GM10266 (cell line): ENCODE data around the gene LRRC15.

Source experiments
- DNase-seq: peaks from one replicate; pipeline ENCODE4 v3.0.0; 2012; ENCODE audit errors: extremely low spot score
- CTCF ChIP-seq: IDR thresholded peaks from 2 replicates; pipeline ENCODE4 v1.5.1; 2012; ENCODE audit warnings: mild to moderate bottlenecking, low read depth; ENCODE audit not compliant: control insufficient read depth, insufficient read depth; ENCODE audit errors: missing control alignments

The LRRC15 gene

GRCh38 chr3:194318511-194319161, 50.9 kb downstream of the LRRC15 start:
- no peak for DNase-seq
- TF ChIP-seq CTCF: no peak

DNA sequence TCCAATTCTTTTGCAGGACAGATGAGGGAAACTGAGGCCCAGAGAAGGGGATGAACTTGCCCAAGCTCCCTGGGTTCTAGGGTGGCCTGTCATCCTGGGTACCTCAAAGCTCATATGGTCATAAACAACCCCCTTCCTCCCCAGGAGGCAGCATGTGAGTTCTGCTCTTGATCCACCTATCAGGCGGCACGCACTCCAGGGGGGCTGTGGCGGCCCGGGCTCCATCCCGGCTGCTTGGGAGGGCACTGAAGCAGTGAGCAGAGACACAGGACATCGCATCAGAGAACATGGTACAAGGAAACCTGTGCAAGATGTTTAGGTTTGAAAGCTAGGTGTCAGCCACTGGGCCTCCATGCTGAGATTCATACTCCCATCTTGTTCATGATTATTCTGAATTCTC, 52.6 kb downstream of the LRRC15 start:
- TF ChIP-seq CTCF: no peak
- no peak for DNase-seq

DNA sequence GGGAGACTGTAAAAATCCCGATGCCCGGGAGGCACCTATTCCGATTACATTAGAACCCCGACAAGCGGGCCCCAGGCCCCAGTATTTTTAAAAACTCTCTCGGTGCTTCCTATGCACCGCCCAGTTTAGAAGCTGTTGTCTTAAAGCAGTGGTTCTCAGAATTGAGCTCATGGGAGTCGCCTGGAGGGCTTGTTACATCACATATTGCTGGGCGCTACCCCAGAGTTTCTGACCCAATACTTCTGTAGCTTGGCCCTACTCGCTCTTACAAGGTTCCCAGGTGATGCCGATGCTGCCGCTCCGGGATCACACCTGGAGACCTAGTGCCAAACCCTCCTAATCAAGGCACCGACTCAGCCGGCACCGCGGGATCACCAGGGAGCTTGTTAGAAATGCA, 53.6 kb downstream of the LRRC15 start:
- TF ChIP-seq CTCF: no peak
- DNase-seq: no peak

DNA sequence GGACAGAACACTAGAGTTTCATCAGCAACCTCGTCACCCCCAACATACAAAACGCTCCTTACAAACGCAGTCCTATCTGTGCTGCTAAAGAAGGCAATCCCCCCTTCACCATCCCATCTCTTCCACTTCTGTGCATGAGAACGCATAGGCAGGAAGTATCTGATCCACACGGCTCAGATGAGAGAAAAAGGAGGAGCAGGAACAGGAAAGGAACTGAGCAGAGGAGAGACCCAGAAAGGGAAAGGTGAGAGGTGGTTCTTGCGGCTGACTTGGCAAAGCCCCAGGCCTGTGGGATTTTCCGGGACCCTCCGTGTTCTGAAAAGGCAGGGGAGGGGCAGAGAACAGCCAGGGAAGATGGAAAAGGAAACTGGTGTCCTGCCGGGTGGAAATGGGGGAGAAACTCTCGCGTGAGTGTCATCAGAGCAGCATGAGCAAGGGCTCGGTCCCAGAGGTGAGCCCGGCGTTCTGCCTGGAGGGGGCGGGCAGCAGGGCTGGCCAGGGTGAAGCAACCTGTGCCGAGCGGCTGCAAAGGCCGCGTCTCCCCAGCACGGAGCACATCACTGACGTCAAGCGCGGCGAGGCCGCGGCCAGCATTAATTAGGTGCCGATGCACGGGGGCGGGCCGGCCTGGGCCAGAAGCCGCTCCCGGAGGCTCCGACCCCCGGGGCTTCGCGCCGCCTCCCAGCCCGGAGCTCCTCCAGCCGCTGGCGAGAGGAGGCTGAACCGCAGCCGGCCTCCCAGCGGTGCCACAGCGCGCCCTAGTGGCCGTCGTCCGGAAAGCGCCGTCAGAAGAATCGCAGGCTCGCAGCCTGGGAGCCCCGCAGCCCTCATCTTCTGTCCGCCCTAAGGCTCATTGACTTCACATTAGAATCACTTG, 54.2 kb downstream of the LRRC15 start:
- peak; percentile 100 for TF ChIP-seq CTCF
- DNase-seq: peak; percentile 92

DNA sequence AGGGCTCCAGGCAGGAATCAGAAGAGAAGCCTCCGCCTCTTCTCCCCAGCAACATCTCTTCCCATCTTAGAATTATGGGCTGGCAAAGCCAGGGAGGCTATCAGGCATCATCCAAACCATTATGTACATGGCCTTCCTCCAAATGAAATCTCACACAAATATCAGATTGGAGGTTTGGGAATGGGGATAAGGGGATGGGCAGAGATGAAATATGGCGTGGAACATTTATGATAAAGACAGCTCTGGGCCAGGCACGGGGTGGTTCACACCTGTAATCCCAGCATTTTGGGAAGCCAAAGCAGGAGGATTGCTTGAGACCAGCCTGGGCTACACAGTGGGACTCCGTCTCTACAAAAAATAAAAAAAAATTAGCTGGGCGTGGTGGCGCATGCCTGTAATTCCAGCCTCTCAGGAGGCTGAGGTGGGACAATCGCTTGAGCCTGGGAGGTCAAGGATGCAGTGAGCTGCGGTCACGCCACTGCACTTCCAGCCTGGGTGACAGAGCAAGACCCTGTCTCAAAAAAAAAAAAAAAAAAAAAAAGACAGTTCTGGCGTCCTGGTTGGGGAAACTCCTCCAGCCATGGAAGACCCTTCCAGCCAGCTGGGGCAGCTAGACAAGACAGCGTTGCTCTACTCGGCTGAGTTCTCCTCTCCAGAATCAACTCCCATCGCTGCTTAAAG, 55.0 kb downstream of the LRRC15 start:
- TF ChIP-seq CTCF: no peak
- DNase-seq: no peak

DNA sequence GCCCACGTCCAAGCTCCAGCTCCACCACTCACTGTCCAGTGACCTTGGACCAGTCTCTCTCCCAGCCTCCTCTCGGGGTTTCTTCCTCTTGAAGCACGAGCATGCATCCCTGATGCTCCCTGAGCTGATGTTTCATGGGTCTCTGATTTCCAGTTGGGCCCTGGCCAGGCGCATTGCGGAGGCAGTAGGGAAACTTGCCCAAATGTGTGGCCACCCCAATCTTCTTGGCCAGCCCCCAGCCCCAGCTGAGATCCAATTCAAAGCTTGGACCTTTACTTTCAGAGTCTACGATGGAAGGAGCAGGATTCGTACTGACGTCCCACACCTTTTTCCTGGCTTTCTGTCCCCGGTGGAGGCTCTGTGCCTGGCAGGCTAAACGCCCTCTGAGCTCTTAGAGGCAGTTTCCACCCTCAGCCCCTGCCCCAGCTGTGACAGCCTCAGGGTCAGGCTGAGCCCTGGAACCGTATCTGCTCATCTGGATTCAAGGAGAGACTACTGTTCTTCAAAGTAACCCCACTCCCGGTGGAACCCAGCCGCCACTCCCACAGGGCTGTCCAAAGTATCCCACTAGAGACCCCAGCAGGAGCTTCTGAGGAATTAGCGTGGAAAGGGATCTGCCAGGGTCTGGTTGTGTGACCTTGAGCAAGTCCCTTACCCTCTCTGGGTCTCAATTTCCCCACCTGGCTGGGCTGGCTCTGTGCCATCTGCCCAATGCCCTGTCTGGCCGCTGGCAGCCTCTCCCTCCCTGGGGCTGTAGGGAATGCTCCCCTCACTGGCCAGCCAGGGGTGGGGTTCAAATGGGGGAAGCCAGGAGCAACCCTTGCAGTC, 55.8 kb downstream of the LRRC15 start:
- TF ChIP-seq CTCF: no peak
- no peak for DNase-seq
